Stimulated activated naive CD4-positive, alpha-beta T cell treated with Interleukin-2 at 50 U/mL for 16 hours (primary cell): ENCODE measurements around the gene EPX.

Source experiments
- DNase-seq: peaks from one replicate; lab custom pipeline; 2025; lab: John Stamatoyannopoulos, UW

Gene EPX

DNA sequence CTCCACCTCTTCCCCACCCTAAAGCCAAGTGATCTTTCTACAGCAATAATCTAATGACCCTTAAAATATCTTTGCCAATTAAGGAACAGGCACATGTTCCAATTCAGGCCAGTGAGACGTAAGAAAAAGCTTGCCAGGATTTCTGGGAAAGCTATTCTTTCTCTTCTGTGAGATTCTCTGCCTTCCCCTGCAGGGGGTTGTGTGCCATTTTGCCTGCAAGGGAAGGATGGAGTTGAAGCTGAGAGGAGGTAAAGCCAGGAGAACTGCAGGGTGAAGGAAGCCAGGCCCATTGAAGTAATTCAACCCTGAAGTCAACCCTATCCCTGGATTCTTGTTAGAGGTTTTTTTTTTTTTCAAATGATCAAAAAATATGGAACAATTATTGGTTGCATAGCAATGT lies 36.9 kb downstream of the EPX start:
- DNase-seq = no peak

GRCh38 chr17:58229881-58230280 lies 37.4 kb downstream of the EPX start:
- no peak for DNase-seq

DNA sequence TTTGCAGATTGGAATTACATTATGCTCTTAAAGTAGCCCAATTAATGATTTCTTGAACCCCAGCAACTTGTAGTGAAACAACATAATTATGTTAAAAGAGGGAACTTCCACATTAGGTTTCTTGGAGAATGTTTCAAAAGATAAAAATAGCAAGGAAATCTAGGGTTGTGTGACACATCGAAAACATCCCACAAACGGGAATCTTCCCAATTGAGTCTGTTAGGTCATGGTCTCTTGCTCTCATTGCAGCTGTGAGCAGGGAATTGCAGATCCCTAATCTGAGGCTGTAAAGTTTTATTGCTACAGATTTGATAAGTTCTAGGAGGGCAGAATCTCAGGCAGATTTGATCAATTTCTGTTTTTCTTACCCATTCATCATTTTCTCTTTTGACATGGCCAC lies 39.1 kb downstream of the EPX start:
- no peak for DNase-seq

GRCh38 chr17:58232707-58233156 lies 40.2 kb downstream of the EPX start:
- no peak for DNase-seq

- DNase-seq = no peak
Observed at GRCh38 chr17:58233543-58233942, 41.0 kb downstream of the EPX start.

DNA sequence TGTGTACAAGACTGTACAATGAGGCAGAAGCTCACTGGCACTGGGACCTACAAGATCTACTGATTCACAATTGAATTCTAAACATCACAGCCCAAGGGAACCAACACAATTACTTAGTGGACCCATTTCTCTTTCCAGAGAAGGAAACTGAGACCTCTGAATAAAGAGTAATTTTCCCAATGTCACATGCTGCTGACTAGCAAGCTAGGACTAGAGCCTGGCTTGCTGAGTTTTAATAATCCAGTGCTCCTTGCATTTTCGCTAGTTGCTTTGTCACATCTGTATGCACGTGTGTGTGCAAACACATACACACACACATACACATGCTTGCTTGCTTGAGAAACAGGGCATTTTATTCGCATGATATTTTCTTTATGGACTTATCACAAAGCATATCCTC lies 42.0 kb downstream of the EPX start:
- no peak for DNase-seq

GRCh38 chr17:58235821-58236220 lies 43.3 kb downstream of the EPX start:
- no peak for DNase-seq

GRCh38 chr17:58236394-58236793 lies 43.9 kb downstream of the EPX start:
- DNase-seq = no peak

- DNase-seq = no peak
Observed at GRCh38 chr17:58238147-58238634, 45.7 kb downstream of the EPX start, which contains the start of gene LPO. Gene LPO (plus strand): TSS chr17:58238584. CDS start chr17:58242980, 4,396 bp downstream.

DNA sequence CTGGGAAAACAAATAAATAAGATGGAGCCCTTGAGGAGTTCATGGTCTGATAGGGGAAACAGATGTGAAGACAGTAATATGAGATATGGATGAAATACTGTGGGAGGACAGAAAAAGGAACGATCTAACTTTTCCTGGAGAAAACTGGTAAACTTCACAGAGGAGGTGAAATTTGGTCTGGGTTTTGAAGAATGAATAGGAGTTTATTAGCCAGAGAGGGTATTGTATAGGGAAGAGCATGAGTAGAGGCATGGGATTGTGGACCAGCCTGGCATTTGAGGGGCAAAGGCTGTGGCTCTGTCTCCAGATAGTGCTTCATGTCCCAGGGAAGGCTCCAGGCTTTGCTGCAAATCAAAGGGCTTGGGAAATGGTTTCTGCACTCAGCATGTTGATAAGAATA lies 47.5 kb downstream of the EPX start:
- DNase-seq = no peak

DNA sequence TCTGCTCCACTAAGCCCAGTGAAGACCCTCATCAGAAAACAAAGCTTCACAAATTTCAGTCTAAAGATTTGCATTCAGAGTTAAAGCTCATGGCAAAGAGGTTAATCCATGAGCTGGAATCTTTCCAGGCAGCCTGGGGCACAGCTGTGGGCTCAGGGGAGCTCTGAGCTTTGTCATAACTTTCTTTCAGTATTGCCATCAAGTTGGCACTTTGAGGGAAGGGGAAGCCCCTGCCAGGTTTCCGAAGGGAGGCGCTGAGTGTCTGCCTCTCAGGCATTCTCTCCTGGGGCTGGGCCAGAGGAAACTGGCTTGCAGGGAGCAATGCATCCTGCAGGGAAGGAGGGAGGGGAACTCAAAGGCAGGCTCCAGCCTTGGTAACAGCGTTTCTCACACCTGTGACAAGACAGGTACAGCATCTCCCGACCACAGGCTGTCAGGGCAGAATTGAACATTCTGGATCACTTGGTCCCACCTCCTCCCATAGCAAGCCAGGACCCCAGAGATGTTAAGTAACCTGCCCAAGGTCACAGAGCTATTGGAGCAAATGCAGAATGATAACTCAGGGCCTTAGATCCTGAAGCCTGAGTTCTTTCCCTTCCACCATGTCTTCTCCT lies 49.8 kb downstream of the EPX start:
- DNase-seq = no peak

- DNase-seq = no peak
Observed at GRCh38 chr17:58244963-58245362, 52.4 kb downstream of the EPX start.

- no peak for DNase-seq
Observed at GRCh38 chr17:58245428-58246103, 53.0 kb downstream of the EPX start.

GRCh38 chr17:58246104-58246740 lies 53.7 kb downstream of the EPX start:
- DNase-seq = no peak

- DNase-seq = no peak
Observed at GRCh38 chr17:58246781-58247180, 54.3 kb downstream of the EPX start.

GRCh38 chr17:58247511-58248363 lies 55.2 kb downstream of the EPX start:
- no peak for DNase-seq

- no peak for DNase-seq
Observed at GRCh38 chr17:58248955-58249269, 56.4 kb downstream of the EPX start.

DNA sequence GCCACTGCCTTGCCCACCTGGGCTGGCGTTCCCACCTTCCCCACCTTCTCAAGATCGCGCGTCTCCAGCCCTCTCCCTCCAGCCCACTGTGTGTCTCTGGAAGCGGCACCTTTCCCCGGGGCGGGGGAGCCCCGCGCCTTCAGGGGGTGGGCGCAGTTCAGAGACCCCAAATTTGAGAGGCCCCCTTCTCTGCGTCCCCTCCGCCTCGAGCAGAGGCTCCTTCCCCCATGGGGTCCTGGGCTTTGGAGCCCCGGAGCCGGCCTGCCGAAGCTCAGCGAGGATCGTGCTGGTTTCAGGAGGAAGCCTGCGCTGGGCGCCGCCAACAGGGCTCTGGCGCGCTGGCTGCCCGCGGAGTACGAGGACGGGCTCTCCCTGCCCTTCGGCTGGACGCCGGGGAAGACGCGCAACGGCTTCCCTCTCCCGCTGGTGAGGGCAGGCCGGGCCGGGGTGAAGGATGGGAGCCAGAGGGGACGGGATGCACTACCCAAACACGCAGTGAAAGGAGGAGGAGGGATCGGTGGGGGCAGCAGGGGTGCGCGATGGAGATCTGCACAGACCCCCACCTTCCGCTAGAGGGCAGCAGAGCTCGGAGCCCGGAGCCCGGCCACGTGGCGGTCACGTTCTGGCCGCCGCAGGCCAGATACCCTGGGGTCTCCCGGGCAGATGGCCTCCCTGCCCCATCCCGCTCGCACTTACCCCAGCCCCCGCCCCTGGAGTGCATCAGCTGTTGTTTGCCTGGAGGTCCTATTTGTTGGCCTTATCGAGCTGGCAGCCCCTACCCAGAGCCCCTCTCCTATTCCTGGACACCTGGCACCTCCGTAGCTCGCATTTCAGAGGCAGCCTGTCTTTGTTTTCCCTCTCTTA lies 57.0 kb downstream of the EPX start:
- peak; percentile 70 for DNase-seq

- no peak for DNase-seq
Observed at GRCh38 chr17:58250344-58251011, 58.0 kb downstream of the EPX start.

DNA sequence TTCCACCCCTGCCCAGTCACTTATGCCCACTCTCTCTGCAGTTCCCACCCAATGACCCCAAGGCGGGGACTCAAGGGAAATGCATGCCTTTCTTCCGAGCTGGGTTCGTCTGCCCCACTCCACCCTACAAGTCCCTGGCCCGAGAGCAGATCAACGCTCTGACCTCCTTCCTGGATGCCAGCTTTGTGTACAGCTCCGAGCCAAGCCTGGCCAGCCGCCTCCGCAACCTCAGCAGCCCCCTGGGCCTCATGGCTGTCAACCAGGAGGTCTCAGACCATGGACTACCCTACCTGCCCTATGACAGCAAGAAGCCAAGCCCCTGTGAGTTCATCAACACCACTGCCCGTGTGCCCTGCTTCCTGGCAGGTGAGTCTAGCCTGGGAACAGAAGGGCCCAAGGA lies 59.6 kb downstream of the EPX start:
- DNase-seq = no peak

- DNase-seq = no peak
Observed at GRCh38 chr17:58253082-58253481, 60.6 kb downstream of the EPX start.
